K562 (cell line): ENCODE results near the gene ANO10. TPM values are rescaled to one million over a fixed set of nuclear protein-coding genes. Genes with fewer than 3 reads are reported as not detected.

Experiments used
- ATAC-seq: fragments of 200-7000 bp; cut with Tn5 transposase; 3 replicates; pipeline ENCODE4 v1.9.1; 2020; ENCODE audit warnings: moderate library complexity
- BruUV-seq: library from RNA; stranded (reverse); fragments of 400-500 nt; replicated peaks from 2 replicates; lab custom pipeline; 2021; lab: Mats Ljungman, UMichigan
- CTCF ChIA-PET: fragments of 300-600 bp; formaldehyde crosslinking; extraction: SDS; loops from one replicate; lab custom pipeline; 2021; ENCODE audit warnings: low intra/inter-chr PET ratio; lab: Yijun Ruan, JAX
- POLR2A ChIA-PET: fragments of 300-600, 350-650 bp; sonication (Branson Sonifier 250); formaldehyde crosslinking; extraction: SDS; loops from one replicate; lab custom pipeline; 2021; ENCODE audit warnings: antibody characterized with exemption, inconsistent platforms; lab: Yijun Ruan, JAX
- DNase-seq, 4 experiments: peaks; one replicate each; pipeline versions ENCODE4 v3.0.0 to v3.0.0-alpha.2; 2011 to 2018; ENCODE audit warnings: low spot score in 3 of 4, mixed read lengths in 3 of 4; ENCODE audit errors: extremely low read depth in 1 of 4
- FAIRE-seq: peaks from 2 replicates; lab custom pipeline; 2011; peaks lifted over from hg19 to GRCh38; lab: Jason Lieb, UNC
- H2AFZ ChIP-seq: 2 replicates; pipeline ENCODE4 v1.6.0; 2011; ENCODE audit warnings: low read depth, low read length, control low read depth, inconsistent platforms
- H3K27ac ChIP-seq: fragments of 200-600 bp; 3 replicates; pipeline ENCODE4 v1.8.0; 2011; ENCODE audit warnings: low read depth, mild to moderate bottlenecking, control low read depth, inconsistent platforms, low read length, moderate library complexity, mixed read lengths; ENCODE audit errors: extremely low read depth
- H3K27me3 ChIP-seq, 2 experiments: fragments of 300-600 bp in 1 of 2; 2 replicates in 1 of 2; 3 replicates in 1 of 2; pipeline versions ENCODE4 v1.6.0 to v1.8.0; 2011; ENCODE audit warnings: inconsistent platforms in 2 of 2, low read length in 2 of 2, mild to moderate bottlenecking in 1 of 2, mixed read lengths in 1 of 2, moderate library complexity in 1 of 2; ENCODE audit not compliant: control insufficient read depth in 2 of 2, insufficient read depth in 2 of 2
- H3K36me3 ChIP-seq: fragments of 300-600 bp; 3 replicates; pipeline ENCODE4 v1.8.0; 2011; ENCODE audit warnings: mild to moderate bottlenecking, low read length, inconsistent platforms; ENCODE audit not compliant: control insufficient read depth, insufficient read depth
- H3K4me1 ChIP-seq, 2 experiments: fragments of 200-600 bp in 1 of 2; replicated peaks in 1 of 2; 2 replicates in 1 of 2; 3 replicates in 1 of 2; pipeline versions ENCODE4 v1.5.1 to v1.8.0; 2011; ENCODE audit warnings: inconsistent platforms in 2 of 2, low read length in 2 of 2, mild to moderate bottlenecking in 1 of 2, mixed read lengths in 1 of 2, moderate library complexity in 1 of 2; ENCODE audit not compliant: control insufficient read depth in 2 of 2, insufficient read depth in 2 of 2
- H3K4me2 ChIP-seq: 2 replicates; pipeline ENCODE4 v1.6.1; 2011; ENCODE audit warnings: low read length, control low read depth, inconsistent platforms, mixed read lengths; ENCODE audit not compliant: insufficient read depth
- H3K4me3 ChIP-seq: fragments of 200-600 bp; sonication (generic), shearing (Covaris generic); 2 replicates; pipeline ENCODE4 v1.5.1; 2016; ENCODE audit warnings: control low read depth, inconsistent platforms
- H3K79me2 ChIP-seq: fragments of 200-600 bp; 3 replicates; pipeline ENCODE4 v1.8.0; 2011; ENCODE audit warnings: low read length, inconsistent platforms; ENCODE audit not compliant: control insufficient read depth, insufficient read depth
- H3K9ac ChIP-seq, 2 experiments: 2 replicates each; pipeline versions ENCODE4 v1.6.0 to v1.6.1; 2011; ENCODE audit warnings: low read depth in 2 of 2, low read length in 2 of 2, control low read depth in 1 of 2, inconsistent platforms in 1 of 2, mild to moderate bottlenecking in 1 of 2, mixed read lengths in 1 of 2; ENCODE audit not compliant: insufficient read depth in 1 of 2
- H3K9me1 ChIP-seq: one replicate; pipeline ENCODE4 v1.6.0; 2011; ENCODE audit warnings: inconsistent platforms, mild to moderate bottlenecking, low read length, moderate library complexity; ENCODE audit not compliant: control insufficient read depth, insufficient read depth
- H3K9me3 ChIP-seq: replicated peaks from 2 replicates; pipeline ENCODE4 v1.5.1; 2011; ENCODE audit warnings: low read depth, low read length, inconsistent platforms; ENCODE audit not compliant: control insufficient read depth, insufficient read depth
- H4K20me1 ChIP-seq: replicated peaks from 2 replicates; pipeline ENCODE4 v1.6.1; 2011; ENCODE audit warnings: low read length, inconsistent platforms, mixed read lengths; ENCODE audit not compliant: control insufficient read depth, insufficient read depth
- CAMTA2 ChIP-seq: fragments of 250-450 bp; sonication (Bioruptor Pico); conservative IDR thresholded peaks from 2 replicates; pipeline ENCODE4 v1.5.1; 2022
- CBFA2T2 ChIP-seq: fragments of 450-650 bp; conservative IDR thresholded peaks from 2 replicates; pipeline ENCODE4 v1.6.1; 2017; ENCODE audit warnings: mild to moderate bottlenecking
- FOXJ3 ChIP-seq: sonication (generic); formaldehyde crosslinking; IDR thresholded peaks from 2 replicates; pipeline ENCODE4 v1.4.0; 2020; ENCODE audit warnings: mild to moderate bottlenecking, missing genetic modification reagents
- GTF2A2 ChIP-seq: IDR thresholded peaks from 2 replicates; pipeline ENCODE4 v1.6.1; 2016; ENCODE audit warnings: mild to moderate bottlenecking, missing genetic modification characterization, missing compliant biosample characterization
- HLTF ChIP-seq: fragments of 450-650 bp; IDR thresholded peaks from 2 replicates; pipeline ENCODE4 v1.6.1; 2016
- KAT7 ChIP-seq: sonication (generic); formaldehyde crosslinking; IDR thresholded peaks from 2 replicates; pipeline ENCODE4 v1.8.0; 2022; ENCODE audit warnings: missing genetic modification reagents, mild to moderate bottlenecking, borderline replicate concordance
- KDM2B ChIP-seq: fragments of 250-450 bp; sonication (Bioruptor Pico); IDR thresholded peaks from 2 replicates; pipeline ENCODE4 v1.8.0; 2021; ENCODE audit warnings: mild to moderate bottlenecking, moderate library complexity
- PRPF4 ChIP-seq: fragments of 200-400 bp; formaldehyde crosslinking; IDR thresholded peaks from one replicate; pipeline ENCODE4 v1.6.1; 2017; ENCODE audit warnings: low read length, low read depth, mild to moderate bottlenecking; ENCODE audit not compliant: insufficient read depth, poor library complexity, severe bottlenecking
- RNF2 ChIP-seq: sonication (generic); IDR thresholded peaks from 2 replicates; pipeline ENCODE4 v1.6.1; 2016
- TAF7 ChIP-seq: fragments of 450-650 bp; IDR thresholded peaks from 2 replicates; pipeline ENCODE4 v1.6.1; 2016; ENCODE audit warnings: missing genetic modification characterization, missing compliant biosample characterization
- TCF7L2 ChIP-seq: fragments of 150-350 bp; IDR thresholded peaks from 2 replicates; pipeline ENCODE4 v1.6.1; 2016; ENCODE audit warnings: low read depth, mild to moderate bottlenecking, low read length, moderate library complexity
- ZNF239 ChIP-seq: fragments of 250-450 bp; sonication (Bioruptor Pico); IDR thresholded peaks from 2 replicates; pipeline ENCODE4 v1.4.0; 2020; ENCODE audit warnings: mild to moderate bottlenecking
- ZNF3 ChIP-seq: fragments of 250-450 bp; sonication (Bioruptor Pico); IDR thresholded peaks from 2 replicates; pipeline ENCODE4 v1.5.0; 2021; ENCODE audit warnings: mild to moderate bottlenecking, moderate library complexity
- WGBS: fragments of 100-300 bp; shearing (Covaris generic); methylation state at CpG from one replicate; pipeline ENCODE4 v1.1.6; 2016; ENCODE audit warnings: low coverage, mixed read lengths; ENCODE audit not compliant: insufficient coverage; ENCODE audit errors: missing lambda C conversion rate; 5-methylcytosine and 5-hydroxymethylcytosine counted together
- in situ Hi-C: fragments of 300-500 bp; cut with MboI; formaldehyde crosslinking; loops from 4 replicates; pipeline ENCODE4 v1.15.0; 2018; ENCODE audit warnings: inconsistent platforms, mixed read lengths
- intact Hi-C: fragments of 100-400 bp; cut with micrococcal nuclease; formaldehyde crosslinking; loops from 2 replicates; pipeline ENCODE4 v1.14.2; 2022
- polyA plus RNA-seq, 8 experiments: library from polyadenylated mRNA; depleted of rRNA in 4 of 8; stranded (reverse) in 5 of 8; unstranded in 3 of 8; fragments of >200 nt; fragmentation: Nextera tagmentation in 2 of 8; fragmentation: Illumina TruSeq in 1 of 8; extraction: Ambion mirVana in 2 of 8; extraction: Trizol in 1 of 8; gene quantifications; 2 replicates each; pipeline versions ENCODE4 v1.2.1 to v1.2.3, GENCODE V29; 2011 to 2014; ENCODE audit warnings: inconsistent platforms in 1 of 8, missing spikeins in 1 of 8
- total RNA-seq, 7 experiments: library from RNA; depleted of rRNA in 6 of 7; stranded (reverse); fragments of >200 nt in 6 of 7; fragmentation: Illumina TruSeq in 2 of 7; extraction: Trizol in 2 of 7; gene quantifications; 2 replicates each; pipeline versions ENCODE4 v1.2.1 to v1.2.3, GENCODE V29; 2011 to 2021; ENCODE audit warnings: low replicate concordance in 1 of 7
- TF ChIP-seq, protein P1 (sequence below): sonication (generic); formaldehyde crosslinking; IDR thresholded peaks from 2 replicates; pipeline ENCODE4 v1.8.0; 2022; ENCODE audit warnings: mild to moderate bottlenecking, low read depth, missing genetic modification reagents
- TF ChIP-seq, protein P2 (sequence below): IDR thresholded peaks from 2 replicates; pipeline ENCODE4 v1.6.1; 2011; ENCODE audit not compliant: insufficient read length; ENCODE audit errors: extremely low read depth

Gene ANO10
- total and polyA plus RNA-seq, 9 of the 15 experiments (the other 6 are each of a cell fraction or from before 2014, with no cell fraction given): 6.4 to 46.0 (median 32.3) TPM

DNA sequence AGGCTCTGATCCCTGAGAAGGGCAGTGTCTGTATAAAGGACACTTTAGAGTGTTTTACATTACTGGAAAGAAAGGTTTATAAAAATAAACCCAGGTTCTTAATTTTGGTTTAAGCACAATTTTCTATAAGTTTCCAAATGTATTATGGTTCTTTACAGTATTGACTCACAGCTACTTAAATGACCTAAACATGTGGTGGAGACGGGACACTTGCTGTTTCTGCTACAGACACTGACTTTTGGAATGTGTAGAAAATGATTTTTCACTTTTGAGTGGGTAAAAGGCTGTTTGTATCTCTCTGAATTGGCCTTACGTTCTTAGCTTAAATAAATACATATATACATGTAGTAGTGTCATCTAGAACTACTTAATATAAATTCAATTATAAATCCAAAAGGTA, 280.0 kb downstream of the ANO10 start:
- no peaks in the 10 kb centered on the region for H4K20me1 ChIP-seq
- WGBS: 76% methylated on average over 2 of the region's 2 CpGs
- DNase-seq (no peak), ATAC-seq (no peak), FAIRE-seq (no peak)
- H2AFZ ChIP-seq: no peak overlapping the region
- H3K79me2 ChIP-seq: no peaks in the 10 kb centered on the region
- H3K36me3 ChIP-seq: peaks cover 31% of the 10 kb centered on the region
- no peak overlapping the region for H3K9ac ChIP-seq
- POLR2A ChIA-PET: interaction anchor here (0.5 to 0.6 kb wide), 2 partner anchors 18 to 680 kb away, joined by 3 read pairs; no protein-coding TSS in a partner anchor
- BruUV-seq: no TSS peak
- in situ Hi-C loops: no loop called here
- H3K4me3 ChIP-seq: no peak overlapping the region
- H3K27ac ChIP-seq: no peak overlapping the region
- H3K4me1 ChIP-seq: no peaks in the 10 kb centered on the region
- no peak overlapping the region for H3K4me2 ChIP-seq
- H3K27me3 ChIP-seq: no peaks in the 10 kb centered on the region
- CTCF ChIA-PET: no interaction called here
- H3K9me1 ChIP-seq: no peaks in the 10 kb centered on the region
- H3K9me3 ChIP-seq: peaks cover 16% of the 10 kb centered on the region
- intact Hi-C loops: no loop called here
- TF ChIP-seq KAT7 (CRISPR knock-in tag) (no peak), RNF2 (no peak), TCF7L2 (no peak), KDM2B (CRISPR knock-in tag) (no peak), ZNF239 (CRISPR knock-in tag) (no peak), HLTF (no peak), ZNF3 (CRISPR knock-in tag) (no peak), TAF7 (no peak), GTF2A2 (no peak), FOXJ3 (CRISPR knock-in tag) (no peak), CAMTA2 (CRISPR knock-in tag) (no peak), CBFA2T2 (no peak), PRPF4 (no peak)
- TF ChIP-seq, protein P1, sequence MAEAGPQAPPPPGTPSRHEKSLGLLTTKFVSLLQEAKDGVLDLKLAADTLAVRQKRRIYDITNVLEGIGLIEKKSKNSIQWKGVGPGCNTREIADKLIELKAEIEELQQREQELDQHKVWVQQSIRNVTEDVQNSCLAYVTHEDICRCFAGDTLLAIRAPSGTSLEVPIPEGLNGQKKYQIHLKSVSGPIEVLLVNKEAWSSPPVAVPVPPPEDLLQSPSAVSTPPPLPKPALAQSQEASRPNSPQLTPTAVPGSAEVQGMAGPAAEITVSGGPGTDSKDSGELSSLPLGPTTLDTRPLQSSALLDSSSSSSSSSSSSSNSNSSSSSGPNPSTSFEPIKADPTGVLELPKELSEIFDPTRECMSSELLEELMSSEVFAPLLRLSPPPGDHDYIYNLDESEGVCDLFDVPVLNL (CRISPR knock-in tag): no peak
- TF ChIP-seq, protein P2, sequence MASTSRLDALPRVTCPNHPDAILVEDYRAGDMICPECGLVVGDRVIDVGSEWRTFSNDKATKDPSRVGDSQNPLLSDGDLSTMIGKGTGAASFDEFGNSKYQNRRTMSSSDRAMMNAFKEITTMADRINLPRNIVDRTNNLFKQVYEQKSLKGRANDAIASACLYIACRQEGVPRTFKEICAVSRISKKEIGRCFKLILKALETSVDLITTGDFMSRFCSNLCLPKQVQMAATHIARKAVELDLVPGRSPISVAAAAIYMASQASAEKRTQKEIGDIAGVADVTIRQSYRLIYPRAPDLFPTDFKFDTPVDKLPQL: no peak
